HG02885 (cell line): ENCODE data around the gene AP2M1.
"Not testable (repeated sequence)": the region's sequence is repeated elsewhere in the genome, so short reads cannot be mapped to it uniquely, and the experiment has no call there.

Source experiments
- ATAC-seq: cut with Tn5 transposase; IDR thresholded peaks from one replicate; pipeline ENCODE4 v1.9.1; 2021; ENCODE audit warnings: mild to moderate bottlenecking; ENCODE audit not compliant: unreplicated experiment, poor library complexity

The AP2M1 gene

GRCh38 chr3:184155644-184156521 is 18.8 kb upstream of the AP2M1 start:
- ATAC-seq, result peak; percentile 35

- ATAC-seq, result no peak
Observed at GRCh38 chr3:184156522-184156955, 18.1 kb upstream of the AP2M1 start.

GRCh38 chr3:184157206-184157605 is 17.4 kb upstream of the AP2M1 start:
- no peak for ATAC-seq

- no peak for ATAC-seq
Observed at GRCh38 chr3:184158404-184158803, 16.3 kb upstream of the AP2M1 start.

GRCh38 chr3:184160456-184160855 is 14.2 kb upstream of the AP2M1 start:
- ATAC-seq, result no peak

GRCh38 chr3:184162571-184163070 is 12.0 kb upstream of the AP2M1 start:
- ATAC-seq, result not testable (repeated sequence)

- no peak for ATAC-seq
Observed at GRCh38 chr3:184164648-184165330, 9.9 kb upstream of the AP2M1 start.

GRCh38 chr3:184165543-184165942 is 9.1 kb upstream of the AP2M1 start:
- no peak for ATAC-seq

GRCh38 chr3:184166671-184167070 is 8.0 kb upstream of the AP2M1 start:
- ATAC-seq, result no peak

GRCh38 chr3:184167786-184168185 is 6.9 kb upstream of the AP2M1 start:
- no peak for ATAC-seq

- no peak for ATAC-seq
Observed at GRCh38 chr3:184168363-184169120, 6.1 kb upstream of the AP2M1 start.

- ATAC-seq, result no peak
Observed at GRCh38 chr3:184169896-184170875, 4.5 kb upstream of the AP2M1 start.

GRCh38 chr3:184171562-184171961 is 3.1 kb upstream of the AP2M1 start:
- ATAC-seq, result no peak

- no peak for ATAC-seq
Observed at GRCh38 chr3:184172681-184173373, 1.8 kb upstream of the AP2M1 start.

GRCh38 chr3:184173374-184173722 is 1.3 kb upstream of the AP2M1 start:
- ATAC-seq, result no peak

GRCh38 chr3:184174284-184174645 is 390 bp upstream of the AP2M1 start:
- ATAC-seq, result no peak

- no peak for ATAC-seq
Observed at GRCh38 chr3:184175506-184175905, 851 bp downstream of the AP2M1 start.

GRCh38 chr3:184175981-184176376 is 1.3 kb downstream of the AP2M1 start:
- no peak for ATAC-seq
